ENCODE measurements around the gene NUAK2.

The NUAK2 gene

DNA sequence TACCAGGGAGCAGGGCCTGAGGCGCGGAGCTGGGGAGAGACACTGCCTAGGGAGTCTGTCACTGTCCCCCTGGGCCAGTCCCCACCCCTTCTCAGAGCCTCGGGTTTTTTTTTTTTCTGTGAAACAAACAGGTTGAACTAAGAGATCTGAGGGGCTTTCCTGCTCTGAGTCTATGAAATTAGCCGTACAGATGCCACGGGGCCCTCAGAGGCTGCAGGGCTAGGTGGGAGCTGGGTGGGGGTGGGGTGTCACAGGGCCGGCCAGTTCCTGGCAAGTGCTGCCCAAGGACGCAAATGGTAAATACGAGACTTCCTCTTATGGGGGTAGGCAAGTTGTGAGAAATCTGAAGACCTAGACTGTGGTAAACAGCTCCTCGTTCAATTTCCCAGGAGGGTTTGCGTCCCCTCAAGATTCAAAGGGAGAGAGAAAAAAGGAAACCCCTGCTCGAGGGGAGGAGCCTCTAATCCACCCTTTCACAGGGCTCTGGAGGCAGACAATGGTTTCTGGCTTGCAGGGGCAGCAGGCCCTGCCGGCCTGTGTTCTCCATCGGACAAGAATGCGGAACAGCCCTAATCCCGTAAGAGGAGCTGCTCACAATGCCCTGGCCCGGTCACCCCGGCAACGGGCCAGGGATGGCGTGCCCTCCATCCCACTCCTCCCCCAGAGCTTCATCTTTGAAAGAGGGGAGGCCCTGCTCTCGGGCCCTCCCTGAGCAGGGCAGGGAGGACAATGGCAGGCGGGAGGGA lies 7.8 kb downstream of the NUAK2 start:
- no peak overlapping the region for H2AFZ ChIP-seq (ENCODE audit: low read depth, low read length, severe bottlenecking)
- TF ChIP-seq, protein P1, sequence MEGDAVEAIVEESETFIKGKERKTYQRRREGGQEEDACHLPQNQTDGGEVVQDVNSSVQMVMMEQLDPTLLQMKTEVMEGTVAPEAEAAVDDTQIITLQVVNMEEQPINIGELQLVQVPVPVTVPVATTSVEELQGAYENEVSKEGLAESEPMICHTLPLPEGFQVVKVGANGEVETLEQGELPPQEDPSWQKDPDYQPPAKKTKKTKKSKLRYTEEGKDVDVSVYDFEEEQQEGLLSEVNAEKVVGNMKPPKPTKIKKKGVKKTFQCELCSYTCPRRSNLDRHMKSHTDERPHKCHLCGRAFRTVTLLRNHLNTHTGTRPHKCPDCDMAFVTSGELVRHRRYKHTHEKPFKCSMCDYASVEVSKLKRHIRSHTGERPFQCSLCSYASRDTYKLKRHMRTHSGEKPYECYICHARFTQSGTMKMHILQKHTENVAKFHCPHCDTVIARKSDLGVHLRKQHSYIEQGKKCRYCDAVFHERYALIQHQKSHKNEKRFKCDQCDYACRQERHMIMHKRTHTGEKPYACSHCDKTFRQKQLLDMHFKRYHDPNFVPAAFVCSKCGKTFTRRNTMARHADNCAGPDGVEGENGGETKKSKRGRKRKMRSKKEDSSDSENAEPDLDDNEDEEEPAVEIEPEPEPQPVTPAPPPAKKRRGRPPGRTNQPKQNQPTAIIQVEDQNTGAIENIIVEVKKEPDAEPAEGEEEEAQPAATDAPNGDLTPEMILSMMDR (IDR thresholded peaks at IDR 0.05; ENCODE audit: insufficient read depth, low read length, poor library complexity, severe bottlenecking), result no peak
- no peak for TF ChIP-seq EZH2phosphoT487 (conservative IDR thresholded peaks at IDR 0.05; ENCODE audit: low read length)
- peak overlapping the region; percentile 13 for H3K27ac ChIP-seq (ENCODE audit: low read depth, low read length)
- peaks cover 3% of the 10 kb centered on the region; the same call in 1 of the 2 replicates for H3F3A ChIP-seq (ENCODE audit: insufficient read depth)
- H3K27me3 ChIP-seq (ENCODE audit: low read length), result no peaks in the 10 kb centered on the region
- no peaks in the 10 kb centered on the region for H3K9me2 ChIP-seq (replicated peaks; ENCODE audit: insufficient read depth, low read length)
- H3K4me3 ChIP-seq (ENCODE audit: insufficient read depth, low read length, poor library complexity, severe bottlenecking), result peak overlapping the region; percentile 9
- no peaks in the 10 kb centered on the region for H3K9me3 ChIP-seq (ENCODE audit: insufficient read depth, low read length)
- no peaks in the 10 kb centered on the region for H3K36me3 ChIP-seq (ENCODE audit: low read length)
- H4K20me1 ChIP-seq (ENCODE audit: low read depth, low read length), result no peaks in the 10 kb centered on the region
- H3K9ac ChIP-seq (ENCODE audit: low read length), result peak overlapping the region; percentile 28; the same call in 1 of the 2 replicates
- H3K4me2 ChIP-seq (ENCODE audit: low read depth, low read length, poor library complexity, severe bottlenecking), result peak overlapping the region; percentile 49
- peaks cover 23% of the 10 kb centered on the region for H3K79me2 ChIP-seq (ENCODE audit: insufficient read depth, low read length)

DNA sequence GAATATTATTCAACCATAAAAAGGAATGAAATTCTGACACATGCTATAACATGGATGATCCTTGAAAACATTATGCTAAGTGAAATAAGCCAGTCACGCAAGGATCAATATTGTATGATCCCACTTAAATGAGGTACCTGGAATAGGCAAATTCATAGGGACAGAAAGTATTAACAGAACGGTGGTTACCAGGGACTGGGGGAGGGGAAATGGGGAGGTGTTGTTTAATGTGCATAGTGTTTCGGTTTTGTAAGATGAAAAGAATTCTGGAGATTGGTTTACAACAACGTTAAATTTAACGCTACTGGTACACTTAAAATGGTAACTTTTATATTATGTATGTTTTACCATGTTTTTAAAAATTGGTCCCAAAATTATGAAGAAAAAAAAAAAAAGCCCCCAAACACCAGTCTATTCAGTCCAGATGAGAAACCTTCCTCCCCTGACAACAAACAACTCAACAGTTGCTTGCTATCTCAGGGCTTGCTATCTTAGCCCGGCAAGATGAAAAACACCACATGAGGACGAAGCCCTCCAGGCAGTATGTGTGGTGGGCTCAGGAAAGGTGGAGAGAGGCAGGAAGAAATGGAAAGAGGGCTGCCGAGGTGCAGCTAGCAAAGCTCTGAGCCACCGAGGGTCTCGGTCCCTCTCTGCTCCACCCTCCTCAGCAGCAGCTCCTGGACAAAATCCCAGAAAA lies 8.5 kb downstream of the NUAK2 start:
- Histone ChIP-seq H3K9me2 (replicated peaks; ENCODE audit: insufficient read depth, low read length) (no peaks in the 10 kb centered on the region), H3K79me2 (ENCODE audit: insufficient read depth, low read length) (peaks cover 23% of the 10 kb centered on the region), H3K4me3 (ENCODE audit: insufficient read depth, low read length, poor library complexity, severe bottlenecking) (peak overlapping the region; percentile 9), H3F3A (ENCODE audit: insufficient read depth) (peaks cover 3% of the 10 kb centered on the region; the same call in 1 of the 2 replicates), H3K9me3 (ENCODE audit: insufficient read depth, low read length) (no peaks in the 10 kb centered on the region), H3K9ac (ENCODE audit: low read length) (peak overlapping the region; percentile 28; the same call in 1 of the 2 replicates), H3K27me3 (ENCODE audit: low read length) (no peaks in the 10 kb centered on the region), H3K4me2 (ENCODE audit: low read depth, low read length, poor library complexity, severe bottlenecking) (peak overlapping the region; percentile 49), H4K20me1 (ENCODE audit: low read depth, low read length) (no peaks in the 10 kb centered on the region), H3K36me3 (ENCODE audit: low read length) (peaks cover under 1% of the 10 kb centered on the region; the same call in 1 of the 2 replicates), H2AFZ (ENCODE audit: low read depth, low read length, severe bottlenecking) (no peak overlapping the region), H3K27ac (ENCODE audit: low read depth, low read length) (peak overlapping the region; percentile 13)
- no peak for TF ChIP-seq EZH2phosphoT487 (conservative IDR thresholded peaks at IDR 0.05; ENCODE audit: low read length)
- TF ChIP-seq, protein P1 (IDR thresholded peaks at IDR 0.05; ENCODE audit: insufficient read depth, low read length, poor library complexity, severe bottlenecking), result no peak

DNA sequence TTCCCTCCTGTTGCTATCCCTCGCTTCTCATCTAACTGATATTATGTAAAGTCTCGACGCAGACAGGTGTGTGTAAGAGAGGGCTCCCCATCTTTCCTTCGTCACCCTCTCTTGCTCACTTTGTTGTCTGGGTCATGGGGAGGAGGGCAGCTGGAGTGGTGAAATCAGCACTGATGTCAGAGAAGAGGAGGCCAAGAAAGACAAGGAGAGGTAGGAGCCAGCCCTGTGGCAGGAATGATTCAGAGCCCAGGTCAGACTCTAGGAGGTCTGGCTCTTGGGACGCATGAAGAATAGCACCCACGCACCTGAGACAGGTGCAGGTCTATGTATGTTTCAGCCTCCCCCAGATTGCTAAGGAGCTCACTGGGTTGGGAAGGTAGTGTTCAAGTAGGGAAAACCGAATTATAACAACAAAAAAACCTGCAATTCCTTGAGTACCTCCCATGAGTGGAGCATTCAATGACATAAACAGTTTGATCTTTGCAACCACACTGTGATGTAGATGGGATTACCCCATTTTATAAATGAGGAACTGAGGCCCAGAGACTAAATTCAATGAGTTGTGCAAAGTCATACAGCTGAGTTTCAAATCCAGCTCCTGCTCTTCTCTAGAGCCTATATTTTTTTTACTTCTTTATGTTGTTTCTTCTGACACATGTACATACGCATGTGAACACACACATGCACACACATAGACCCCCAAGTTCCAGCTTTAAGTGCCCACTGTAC lies 10.4 kb downstream of the NUAK2 start:
- peaks cover 15% of the 10 kb centered on the region for H3K79me2 ChIP-seq (ENCODE audit: insufficient read depth, low read length)
- H3K4me3 ChIP-seq (ENCODE audit: insufficient read depth, low read length, poor library complexity, severe bottlenecking), result no peak overlapping the region
- H3K36me3 ChIP-seq (ENCODE audit: low read length), result peaks cover 7% of the 10 kb centered on the region; the same call in 1 of the 2 replicates

More for the DNA sequence above, 10.4 kb downstream of the NUAK2 start:
- Histone ChIP-seq H3K27me3 (ENCODE audit: low read length) (no peaks in the 10 kb centered on the region), H4K20me1 (ENCODE audit: low read depth, low read length) (no peaks in the 10 kb centered on the region), H3K9ac (ENCODE audit: low read length) (no peak overlapping the region), H3K9me3 (ENCODE audit: insufficient read depth, low read length) (no peaks in the 10 kb centered on the region), H3K4me2 (ENCODE audit: low read depth, low read length, poor library complexity, severe bottlenecking) (no peak overlapping the region), H2AFZ (ENCODE audit: low read depth, low read length, severe bottlenecking) (no peak overlapping the region), H3K27ac (ENCODE audit: low read depth, low read length) (no peak overlapping the region), H3F3A (ENCODE audit: insufficient read depth) (peaks cover 3% of the 10 kb centered on the region; the same call in 1 of the 2 replicates), H3K9me2 (replicated peaks; ENCODE audit: insufficient read depth, low read length) (no peaks in the 10 kb centered on the region)
- TF ChIP-seq EZH2phosphoT487 (conservative IDR thresholded peaks at IDR 0.05; ENCODE audit: low read length), result no peak
- TF ChIP-seq, protein P1 (IDR thresholded peaks at IDR 0.05; ENCODE audit: insufficient read depth, low read length, poor library complexity, severe bottlenecking), result no peak

All from SU-DHL-6 (cell line).